ENCODE results near the gene ADGB. TPM values are rescaled to one million over a fixed set of nuclear protein-coding genes. Genes with fewer than 3 reads are reported as not detected.

Gene ADGB
- total RNA-seq, 1 donor from 2014 or later = not detected

- H3K27me3 Mint-ChIP-seq = no peaks in the 10 kb centered on the region
- no peak overlapping the region for H3K27ac Mint-ChIP-seq
- TF ChIP-seq CTCF (IDR thresholded peaks at IDR 0.05) = no peak
- no peaks in the 10 kb centered on the region for H3K9me3 Mint-ChIP-seq
- H3K4me3 Mint-ChIP-seq = no peak overlapping the region
- H3K4me1 Mint-ChIP-seq = no peaks in the 10 kb centered on the region
- ATAC-seq (ENCODE audit: low read depth) = no peak
- DNase-seq = no peak
- CTCF ChIA-PET = no interaction called here
- H3K36me3 Mint-ChIP-seq (ENCODE audit: low read depth) = no peaks in the 10 kb centered on the region
- POLR2A ChIA-PET = no interaction called here
- intact Hi-C loops (cut with micrococcal nuclease) = no loop called here
Observed at GRCh38 chr6:146719387-146719786, 120.6 kb downstream of the ADGB start.

GRCh38 chr6:146739696-146740095, 140.9 kb downstream of the ADGB start:
- ChIA-PET CTCF (no interaction called here), POLR2A (no interaction called here)
- no peak overlapping the region for H3K27ac Mint-ChIP-seq
- H3K9me3 Mint-ChIP-seq = no peaks in the 10 kb centered on the region
- ATAC-seq (ENCODE audit: low read depth) (no peak), DNase-seq (no peak)
- intact Hi-C loops (cut with micrococcal nuclease) = no loop called here
- H3K27me3 Mint-ChIP-seq = no peaks in the 10 kb centered on the region
- H3K36me3 Mint-ChIP-seq (ENCODE audit: low read depth) = no peaks in the 10 kb centered on the region
- no peaks in the 10 kb centered on the region for H3K4me1 Mint-ChIP-seq
- H3K4me3 Mint-ChIP-seq = no peak overlapping the region
- TF ChIP-seq CTCF (IDR thresholded peaks at IDR 0.05) = no peak

GRCh38 chr6:146741609-146742008, 142.8 kb downstream of the ADGB start:
- H3K27me3 Mint-ChIP-seq = no peaks in the 10 kb centered on the region
- H3K4me1 Mint-ChIP-seq = no peaks in the 10 kb centered on the region
- H3K9me3 Mint-ChIP-seq = no peaks in the 10 kb centered on the region
- H3K4me3 Mint-ChIP-seq = no peak overlapping the region
- H3K36me3 Mint-ChIP-seq (ENCODE audit: low read depth) = no peaks in the 10 kb centered on the region
- POLR2A ChIA-PET = no interaction called here
- CTCF ChIA-PET = no interaction called here
- no peak overlapping the region for H3K27ac Mint-ChIP-seq
- TF ChIP-seq CTCF (IDR thresholded peaks at IDR 0.05) = no peak
- ATAC-seq (ENCODE audit: low read depth) (no peak), DNase-seq (no peak)
- intact Hi-C loops (cut with micrococcal nuclease) = no loop called here

- ATAC-seq (ENCODE audit: low read depth) = no peak
- no peak overlapping the region for H3K4me3 Mint-ChIP-seq
- no peaks in the 10 kb centered on the region for H3K27me3 Mint-ChIP-seq
- no peaks in the 10 kb centered on the region for H3K4me1 Mint-ChIP-seq
- no peaks in the 10 kb centered on the region for H3K9me3 Mint-ChIP-seq
- H3K36me3 Mint-ChIP-seq (ENCODE audit: low read depth) = no peaks in the 10 kb centered on the region
- POLR2A ChIA-PET = no interaction called here
- no peak for TF ChIP-seq CTCF (IDR thresholded peaks at IDR 0.05)
- no peak overlapping the region for H3K27ac Mint-ChIP-seq
- CTCF ChIA-PET = no interaction called here
- intact Hi-C loops (cut with micrococcal nuclease) = no loop called here
- DNase-seq = no peak
Observed at GRCh38 chr6:146753306-146753705, 154.5 kb downstream of the ADGB start.

GRCh38 chr6:146767632-146768031, 168.9 kb downstream of the ADGB start:
- H3K4me1 Mint-ChIP-seq = peaks cover 10% of the 10 kb centered on the region
- TF ChIP-seq CTCF (IDR thresholded peaks at IDR 0.05) = no peak
- H3K36me3 Mint-ChIP-seq (ENCODE audit: low read depth) = no peaks in the 10 kb centered on the region
- no peak overlapping the region for H3K4me3 Mint-ChIP-seq
- DNase-seq (no peak), ATAC-seq (ENCODE audit: low read depth) (no peak)
- no peak overlapping the region for H3K27ac Mint-ChIP-seq
- POLR2A ChIA-PET = no interaction called here
- CTCF ChIA-PET = no interaction called here
- intact Hi-C loops (cut with micrococcal nuclease) = no loop called here
- peaks cover 22% of the 10 kb centered on the region for H3K27me3 Mint-ChIP-seq
- no peaks in the 10 kb centered on the region for H3K9me3 Mint-ChIP-seq

Data from activated B cell treated with CpG ODN at 0.5 μM for 24 hours (primary cell).